HL-60 (cell line): Measurements from ENCODE around the gene GUSB.

Experiments
- CTCF ChIP-seq: IDR thresholded peaks from one replicate; pipeline ENCODE4 v1.5.1; 2011; ENCODE audit warnings: low read length, control low read depth, inconsistent platforms; ENCODE audit not compliant: insufficient read depth
- GABPA ChIP-seq: IDR thresholded peaks from 2 replicates; pipeline ENCODE4 v1.6.1; 2012; ENCODE audit warnings: low read depth
- POLR2AphosphoS5 ChIP-seq: IDR thresholded peaks from 2 replicates; pipeline ENCODE4 v1.6.1; 2012; ENCODE audit warnings: low read depth
- REST ChIP-seq: IDR thresholded peaks from 2 replicates; pipeline ENCODE4 v1.6.1; 2012; ENCODE audit warnings: low read depth; ENCODE audit not compliant: insufficient replicate concordance
- SPI1 ChIP-seq: IDR thresholded peaks from 2 replicates; pipeline ENCODE4 v1.6.1; 2012; ENCODE audit warnings: low read depth, mild to moderate bottlenecking, borderline replicate concordance

- TF ChIP-seq CTCF (no peak), POLR2AphosphoS5 (no peak), REST (no peak), SPI1 (no peak), GABPA (no peak)
Observed at GRCh38 chr7:65967361-65968155, 14.5 kb downstream of the GUSB start.
